ENCODE results near the gene GDF15. TPM values are rescaled to one million over a fixed set of nuclear protein-coding genes. Genes with fewer than 3 reads are reported as not detected.

Gene GDF15
- polyA plus RNA-seq, 1 donor from 2014 or later, result not detected

DNA sequence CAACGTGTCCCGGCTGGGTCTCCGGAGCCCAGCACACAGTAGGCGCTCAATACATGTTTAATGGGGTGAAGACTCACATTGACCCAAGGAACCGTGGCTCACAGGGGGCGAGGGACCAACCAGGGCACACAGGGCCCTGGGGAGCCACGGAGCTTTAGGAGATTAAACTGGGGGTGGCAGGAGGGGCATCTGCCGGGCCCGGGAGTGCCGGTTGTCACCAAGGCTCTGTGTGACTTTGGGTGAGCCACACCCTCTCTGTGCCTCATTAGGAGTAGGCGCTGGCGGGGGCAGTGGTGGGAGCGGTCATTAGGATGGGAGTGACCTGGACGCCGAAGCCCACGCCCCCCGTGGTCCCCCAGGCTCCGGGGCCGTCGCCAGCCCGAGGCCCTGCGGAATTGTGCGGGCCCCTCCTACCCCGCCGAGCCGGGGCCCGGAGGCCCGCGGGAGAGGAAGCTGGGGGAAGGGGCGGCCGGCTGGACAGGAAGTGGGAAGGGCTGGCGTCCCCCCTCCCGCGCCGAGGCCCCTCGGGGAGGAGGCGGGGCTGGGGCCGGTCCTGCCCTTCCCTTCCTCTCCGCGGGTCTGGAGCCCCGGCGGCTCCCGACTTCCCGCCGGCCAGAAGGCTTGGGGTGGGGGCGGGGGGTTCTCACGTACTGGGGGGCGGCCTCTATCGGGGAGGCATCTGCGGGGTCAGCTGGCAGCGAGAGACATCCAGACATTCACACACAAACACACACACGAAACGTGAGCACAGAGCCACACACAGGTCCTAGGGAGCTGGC is 31.5 kb downstream of the GDF15 start:
- H3K4me2 ChIP-seq (ENCODE audit: low read length), result peak overlapping the region; percentile 55
- H3K9ac ChIP-seq (ENCODE audit: low read length), result peak overlapping the region; percentile 66
- H3K79me2 ChIP-seq (replicated peaks; ENCODE audit: insufficient read depth, low read length), result peaks cover 22% of the 10 kb centered on the region
- H3K27me3 ChIP-seq (ENCODE audit: insufficient read depth, low read depth, low read length), result no peaks in the 10 kb centered on the region
- H3K9me2 ChIP-seq (ENCODE audit: insufficient read depth, low read length), result no peaks in the 10 kb centered on the region
- H3K36me3 ChIP-seq (ENCODE audit: insufficient read depth, low read length), result no peaks in the 10 kb centered on the region
- H3F3A ChIP-seq (ENCODE audit: insufficient read depth, low read length, poor library complexity, severe bottlenecking), result peaks cover 3% of the 10 kb centered on the region
- H3K27ac ChIP-seq (ENCODE audit: low read length), result peak overlapping the region; percentile 77
- H4K20me1 ChIP-seq (ENCODE audit: insufficient read depth), result no peaks in the 10 kb centered on the region
- H2AFZ ChIP-seq (ENCODE audit: low read depth, low read length), result peak overlapping the region; percentile 33
- peak overlapping the region; percentile 61 for H3K4me3 ChIP-seq (ENCODE audit: low read length)
- H3K9me3 ChIP-seq (ENCODE audit: low read length), result no peaks in the 10 kb centered on the region
- TF ChIP-seq, protein P1, sequence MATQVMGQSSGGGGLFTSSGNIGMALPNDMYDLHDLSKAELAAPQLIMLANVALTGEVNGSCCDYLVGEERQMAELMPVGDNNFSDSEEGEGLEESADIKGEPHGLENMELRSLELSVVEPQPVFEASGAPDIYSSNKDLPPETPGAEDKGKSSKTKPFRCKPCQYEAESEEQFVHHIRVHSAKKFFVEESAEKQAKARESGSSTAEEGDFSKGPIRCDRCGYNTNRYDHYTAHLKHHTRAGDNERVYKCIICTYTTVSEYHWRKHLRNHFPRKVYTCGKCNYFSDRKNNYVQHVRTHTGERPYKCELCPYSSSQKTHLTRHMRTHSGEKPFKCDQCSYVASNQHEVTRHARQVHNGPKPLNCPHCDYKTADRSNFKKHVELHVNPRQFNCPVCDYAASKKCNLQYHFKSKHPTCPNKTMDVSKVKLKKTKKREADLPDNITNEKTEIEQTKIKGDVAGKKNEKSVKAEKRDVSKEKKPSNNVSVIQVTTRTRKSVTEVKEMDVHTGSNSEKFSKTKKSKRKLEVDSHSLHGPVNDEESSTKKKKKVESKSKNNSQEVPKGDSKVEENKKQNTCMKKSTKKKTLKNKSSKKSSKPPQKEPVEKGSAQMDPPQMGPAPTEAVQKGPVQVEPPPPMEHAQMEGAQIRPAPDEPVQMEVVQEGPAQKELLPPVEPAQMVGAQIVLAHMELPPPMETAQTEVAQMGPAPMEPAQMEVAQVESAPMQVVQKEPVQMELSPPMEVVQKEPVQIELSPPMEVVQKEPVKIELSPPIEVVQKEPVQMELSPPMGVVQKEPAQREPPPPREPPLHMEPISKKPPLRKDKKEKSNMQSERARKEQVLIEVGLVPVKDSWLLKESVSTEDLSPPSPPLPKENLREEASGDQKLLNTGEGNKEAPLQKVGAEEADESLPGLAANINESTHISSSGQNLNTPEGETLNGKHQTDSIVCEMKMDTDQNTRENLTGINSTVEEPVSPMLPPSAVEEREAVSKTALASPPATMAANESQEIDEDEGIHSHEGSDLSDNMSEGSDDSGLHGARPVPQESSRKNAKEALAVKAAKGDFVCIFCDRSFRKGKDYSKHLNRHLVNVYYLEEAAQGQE (IDR thresholded peaks at IDR 0.05; ENCODE audit: borderline replicate concordance), result no peak
- TF ChIP-seq EP300 (conservative IDR thresholded peaks at IDR 0.05; ENCODE audit: poor library complexity, severe bottlenecking) (no peak), MXI1 (conservative IDR thresholded peaks at IDR 0.05; ENCODE audit: poor library complexity, severe bottlenecking) (no peak), RAD21 (conservative IDR thresholded peaks at IDR 0.05) (no peak), EZH2 (IDR thresholded peaks at IDR 0.05; ENCODE audit: borderline replicate concordance, insufficient read depth, low read length, poor library complexity, severe bottlenecking) (no peak), SMC3 (conservative IDR thresholded peaks at IDR 0.05; ENCODE audit: poor library complexity) (no peak), TAF1 (IDR thresholded peaks at IDR 0.05; ENCODE audit: low read depth) (no peak), CTCF (IDR thresholded peaks at IDR 0.05; ENCODE audit: poor library complexity, severe bottlenecking) (no peak)

DNA sequence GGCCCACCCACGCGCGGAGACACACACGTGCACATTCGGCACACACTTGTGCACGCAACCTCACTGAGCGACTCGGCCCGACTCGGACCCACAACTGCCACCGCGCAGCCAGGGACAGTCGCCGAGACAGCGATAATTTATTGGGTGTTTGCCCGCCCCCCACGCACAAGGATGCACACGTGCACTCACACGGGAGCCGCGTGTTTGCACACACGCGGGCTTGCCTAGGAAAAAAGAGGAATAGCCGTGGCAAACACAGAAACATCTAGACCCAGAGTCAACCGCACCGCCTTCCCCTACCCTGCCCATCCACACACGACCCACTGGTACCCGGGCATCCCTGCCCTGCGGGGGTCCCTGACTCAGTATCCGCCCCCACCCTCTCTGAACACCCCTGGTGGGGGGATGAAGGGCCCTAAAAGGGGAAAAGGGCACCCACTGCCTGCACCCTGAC is 32.1 kb downstream of the GDF15 start:
- no peaks in the 10 kb centered on the region for H3K36me3 ChIP-seq (ENCODE audit: insufficient read depth, low read length)
- peak overlapping the region; percentile 77 for H3K27ac ChIP-seq (ENCODE audit: low read length)
- H3K9me2 ChIP-seq (ENCODE audit: insufficient read depth, low read length), result no peaks in the 10 kb centered on the region
- H3K79me2 ChIP-seq (replicated peaks; ENCODE audit: insufficient read depth, low read length), result peaks cover 23% of the 10 kb centered on the region
- H3K4me3 ChIP-seq (ENCODE audit: low read length), result peak overlapping the region; percentile 67
- no peaks in the 10 kb centered on the region for H3K9me3 ChIP-seq (ENCODE audit: low read length)
- peaks cover 3% of the 10 kb centered on the region for H3F3A ChIP-seq (ENCODE audit: insufficient read depth, low read length, poor library complexity, severe bottlenecking)
- H3K27me3 ChIP-seq (ENCODE audit: insufficient read depth, low read depth, low read length), result no peaks in the 10 kb centered on the region
- peak overlapping the region; percentile 66 for H3K9ac ChIP-seq (ENCODE audit: low read length)
- no peak overlapping the region for H3K4me2 ChIP-seq (ENCODE audit: low read length)
- TF ChIP-seq, protein P1 (IDR thresholded peaks at IDR 0.05; ENCODE audit: borderline replicate concordance), result no peak
- TF ChIP-seq EP300 (conservative IDR thresholded peaks at IDR 0.05; ENCODE audit: poor library complexity, severe bottlenecking), result no peak
- no peak for TF ChIP-seq CTCF (IDR thresholded peaks at IDR 0.05; ENCODE audit: poor library complexity, severe bottlenecking)
- no peak for TF ChIP-seq EZH2 (IDR thresholded peaks at IDR 0.05; ENCODE audit: borderline replicate concordance, insufficient read depth, low read length, poor library complexity, severe bottlenecking)
- no peak for TF ChIP-seq SMC3 (conservative IDR thresholded peaks at IDR 0.05; ENCODE audit: poor library complexity)
- no peak for TF ChIP-seq MXI1 (conservative IDR thresholded peaks at IDR 0.05; ENCODE audit: poor library complexity, severe bottlenecking)
- TF ChIP-seq TAF1 (IDR thresholded peaks at IDR 0.05; ENCODE audit: low read depth), result no peak
- TF ChIP-seq POLR2AphosphoS5 (IDR thresholded peaks at IDR 0.05), result no peak
- TF ChIP-seq RAD21 (conservative IDR thresholded peaks at IDR 0.05), result no peak
- no peaks in the 10 kb centered on the region for H4K20me1 ChIP-seq (ENCODE audit: insufficient read depth)
- H2AFZ ChIP-seq (ENCODE audit: low read depth, low read length), result no peak overlapping the region
